Activated CD8-positive, alpha-beta memory T cell treated with anti-CD3 and anti-CD28 coated beads, Interleukin-2, amount 10 ng/mL, durations not matched to agents 7 days and 5 days (primary cell): Measurements from ENCODE around the gene TUBB4A. TPM values are rescaled to one million over a fixed set of nuclear protein-coding genes. Genes with fewer than 3 reads are reported as not detected.

Experiments used
- ATAC-seq: fragments of 150-1000 bp; cut with Tn5 transposase; one replicate; pipeline ENCODE4 v1.10.0; 2021; ENCODE audit warnings: moderate library complexity
- CTCF ChIA-PET: fragments of 350-600 bp; sonication (Branson Sonifier 250); formaldehyde crosslinking; loops from one replicate; lab custom pipeline; 2021; ENCODE audit warnings: antibody characterized with exemption; lab: Charles Lee
- DNase-seq: peaks from one replicate; pipeline ENCODE4 v3.0.0-alpha.2; 2020
- H3K27ac Mint-ChIP-seq: one replicate; pipeline ENCODE4 v1.8.0; 2021; ENCODE audit warnings: mild to moderate bottlenecking, mixed read lengths
- H3K27me3 Mint-ChIP-seq: one replicate; pipeline ENCODE4 v1.8.0; 2021; ENCODE audit warnings: mixed read lengths
- H3K36me3 Mint-ChIP-seq: one replicate; pipeline ENCODE4 v1.8.0; 2021; ENCODE audit warnings: mild to moderate bottlenecking, mixed read lengths
- H3K4me1 Mint-ChIP-seq: one replicate; pipeline ENCODE4 v1.8.0; 2021; ENCODE audit warnings: mixed read lengths
- H3K4me3 Mint-ChIP-seq: one replicate; pipeline ENCODE4 v1.8.0; 2021; ENCODE audit warnings: mild to moderate bottlenecking, moderate library complexity, mixed read lengths
- H3K9me3 Mint-ChIP-seq: one replicate; pipeline ENCODE4 v1.8.0; 2022; ENCODE audit warnings: low read depth, mixed read lengths
- total RNA-seq, 2 experiments: library from RNA; stranded (reverse); gene quantifications; one replicate each; pipeline ENCODE4 v1.2.3, GENCODE V29; 2021

The TUBB4A gene
- total RNA-seq, 2 experiments from 2014 or later, result 7.5 to 8.1 TPM

DNA sequence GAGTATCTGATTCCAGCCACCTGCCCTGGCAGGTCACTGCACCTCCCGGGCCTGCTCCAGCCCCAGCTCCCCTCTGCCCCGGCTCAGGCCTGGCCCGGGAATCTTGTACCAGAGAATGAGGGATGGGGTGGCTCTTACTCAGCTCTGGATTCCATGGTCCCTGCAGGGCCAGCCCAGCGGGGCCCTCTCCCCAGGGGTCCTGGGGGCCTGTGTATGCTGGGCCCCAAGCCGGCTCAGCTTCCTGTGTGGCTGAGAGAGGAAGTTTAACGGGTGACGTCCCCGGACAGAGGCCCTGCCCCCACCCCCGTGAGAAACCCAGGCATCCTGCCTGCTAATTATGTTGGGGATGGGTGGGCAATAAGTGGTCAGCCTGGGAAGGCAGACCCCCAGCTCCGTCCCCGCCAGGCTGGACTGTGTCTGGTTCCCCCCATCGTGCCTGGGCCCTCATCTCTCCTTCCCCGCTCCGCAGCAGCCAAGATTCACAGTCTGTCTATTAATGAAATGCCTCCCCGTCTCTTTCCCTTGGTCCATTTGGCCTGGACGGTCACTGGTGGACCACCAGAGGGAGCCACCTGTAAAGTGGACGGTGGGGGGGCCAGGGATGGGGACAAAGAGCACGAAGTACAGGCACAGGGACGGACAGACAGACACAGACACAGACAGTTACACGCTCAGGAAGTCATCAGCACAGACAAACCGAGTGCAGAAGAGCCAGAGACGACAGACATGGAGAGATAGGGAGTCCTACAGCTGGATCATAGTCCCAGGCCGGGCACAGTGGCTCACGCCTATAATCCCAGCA lies 20.4 kb downstream of the TUBB4A start, which contains the start of gene DENND1C:
TSS of gene DENND1C (minus strand) at position 247 of the 802 bp plus-strand sequence. CDS start at position 155, 92 bp downstream.
- H3K4me3 Mint-ChIP-seq, result peak within 1 kb of the TSS; percentile 97
- H3K36me3 Mint-ChIP-seq, result peaks cover 8% of the 10 kb centered on the region
- H3K27me3 Mint-ChIP-seq, result no peaks in the 10 kb centered on the region
- H3K4me1 Mint-ChIP-seq, result peaks cover 35% of the 10 kb centered on the region
- peak; percentile 93 for ATAC-seq
- peak within 1 kb of the TSS; percentile 97 for H3K27ac Mint-ChIP-seq
- no peaks in the 10 kb centered on the region for H3K9me3 Mint-ChIP-seq
- CTCF ChIA-PET, result interaction anchor here (0.6 to 2.6 kb wide), 15 partner anchors 9 to 382 kb away, joined by 3 to 23 read pairs (median 5); partner anchors contain the start of genes KHSRP, SLC25A23 and TUBB4A
- peak; percentile 90 for DNase-seq

DNA sequence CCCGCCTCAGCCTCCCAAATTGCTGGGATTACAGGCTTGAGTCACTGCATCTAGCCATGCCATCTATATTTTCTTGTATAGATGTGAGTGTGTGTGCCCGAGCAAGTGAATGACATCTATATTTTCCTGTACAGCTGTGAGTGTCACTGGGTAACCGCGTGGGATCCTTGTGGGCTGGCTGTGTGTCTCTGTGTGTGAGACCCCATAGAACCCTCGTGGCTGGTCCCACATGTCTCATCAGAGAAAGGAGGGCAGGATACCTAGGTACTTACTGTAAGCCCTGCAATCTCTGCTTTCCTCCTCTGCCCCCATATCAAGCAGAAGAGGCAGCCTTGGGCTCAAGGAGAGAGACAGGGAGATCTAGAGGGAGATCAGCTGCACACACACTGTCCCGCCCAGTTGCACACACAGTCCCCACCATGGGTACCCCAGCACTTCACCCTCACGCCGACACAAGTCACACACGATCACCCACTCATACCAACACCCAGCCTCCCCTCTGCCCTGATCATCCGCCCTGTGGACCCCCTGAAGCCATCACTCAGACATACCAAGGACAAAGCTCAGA lies 21.2 kb downstream of the TUBB4A start:
- peaks cover 14% of the 10 kb centered on the region for H3K36me3 Mint-ChIP-seq
- no peaks in the 10 kb centered on the region for H3K27me3 Mint-ChIP-seq
- peak overlapping the region; percentile 97 for H3K4me3 Mint-ChIP-seq
- CTCF ChIA-PET, result interaction anchor here (0.9 to 2.6 kb wide), 14 partner anchors 8 to 383 kb away, joined by 3 to 23 read pairs (median 6); partner anchors contain the start of genes KHSRP, SLC25A23 and TUBB4A
- ATAC-seq (peak; percentile 26), DNase-seq (peak; percentile 59)
- H3K4me1 Mint-ChIP-seq, result peaks cover 37% of the 10 kb centered on the region
- H3K9me3 Mint-ChIP-seq, result no peaks in the 10 kb centered on the region
- peak overlapping the region; percentile 97 for H3K27ac Mint-ChIP-seq

DNA sequence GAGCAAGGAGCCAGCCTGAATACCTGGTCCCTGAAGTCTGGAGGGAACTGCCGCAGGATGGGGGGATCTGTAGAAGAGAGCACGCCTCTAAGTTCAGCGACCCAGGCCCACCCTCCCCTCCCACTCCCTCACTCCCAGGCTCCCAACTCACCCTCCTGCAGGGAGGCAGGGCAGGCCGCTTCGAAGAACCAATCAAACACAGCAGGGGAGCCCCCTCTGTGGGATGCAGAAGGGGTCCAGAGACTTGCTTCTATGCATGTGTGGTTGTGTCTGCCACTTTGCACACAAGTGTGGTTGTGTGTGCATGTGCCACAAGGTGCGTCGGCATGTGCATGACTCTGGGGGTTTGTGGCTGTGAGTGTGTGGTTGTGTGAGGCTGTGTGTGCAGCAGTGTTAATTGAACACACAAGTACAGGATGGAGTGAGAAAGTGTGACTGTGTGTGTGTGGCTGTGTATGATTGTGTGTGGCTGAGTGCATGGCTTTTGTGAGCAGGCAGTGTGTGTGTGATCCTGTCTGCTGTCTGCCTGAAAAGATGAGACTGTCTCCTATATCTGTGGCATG lies 22.2 kb downstream of the TUBB4A start:
- DNase-seq (no peak), ATAC-seq (no peak)
- no peaks in the 10 kb centered on the region for H3K9me3 Mint-ChIP-seq
- H3K27ac Mint-ChIP-seq, result peak overlapping the region; percentile 97
- CTCF ChIA-PET, result interaction anchor here (2.6 kb wide), 1 partner anchor 23 kb away, joined by 23 read pairs; the partner anchor contains the start of gene TUBB4A
- peaks cover 15% of the 10 kb centered on the region for H3K36me3 Mint-ChIP-seq
- H3K27me3 Mint-ChIP-seq, result no peaks in the 10 kb centered on the region
- H3K4me3 Mint-ChIP-seq, result peak overlapping the region; percentile 97
- peaks cover 38% of the 10 kb centered on the region for H3K4me1 Mint-ChIP-seq

DNA sequence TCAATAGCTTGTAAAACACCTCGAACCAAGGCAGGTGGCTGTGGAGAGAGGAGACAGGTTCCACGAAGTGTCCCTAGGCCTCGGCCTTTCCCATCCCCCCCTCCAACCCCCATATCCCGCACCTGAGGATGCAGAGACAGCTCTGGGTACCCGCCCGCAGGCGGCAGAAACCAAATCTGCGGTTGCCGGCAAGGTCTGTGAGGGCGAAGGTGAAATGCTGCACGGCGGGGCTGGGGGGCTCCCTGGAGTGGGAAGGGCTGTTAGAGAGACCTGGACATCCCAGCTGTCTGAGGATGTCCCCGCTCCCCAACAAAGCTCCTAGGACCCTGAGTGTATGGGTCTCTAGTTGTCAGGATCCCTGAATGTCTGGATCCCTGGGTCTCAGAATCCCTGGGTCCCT lies 23.3 kb downstream of the TUBB4A start:
- H3K9me3 Mint-ChIP-seq, result no peaks in the 10 kb centered on the region
- CTCF ChIA-PET, result no interaction called here
- DNase-seq (no peak), ATAC-seq (no peak)
- no peak overlapping the region for H3K4me3 Mint-ChIP-seq
- H3K27me3 Mint-ChIP-seq, result no peaks in the 10 kb centered on the region
- peaks cover 36% of the 10 kb centered on the region for H3K4me1 Mint-ChIP-seq
- H3K27ac Mint-ChIP-seq, result no peak overlapping the region
- H3K36me3 Mint-ChIP-seq, result peaks cover 17% of the 10 kb centered on the region

DNA sequence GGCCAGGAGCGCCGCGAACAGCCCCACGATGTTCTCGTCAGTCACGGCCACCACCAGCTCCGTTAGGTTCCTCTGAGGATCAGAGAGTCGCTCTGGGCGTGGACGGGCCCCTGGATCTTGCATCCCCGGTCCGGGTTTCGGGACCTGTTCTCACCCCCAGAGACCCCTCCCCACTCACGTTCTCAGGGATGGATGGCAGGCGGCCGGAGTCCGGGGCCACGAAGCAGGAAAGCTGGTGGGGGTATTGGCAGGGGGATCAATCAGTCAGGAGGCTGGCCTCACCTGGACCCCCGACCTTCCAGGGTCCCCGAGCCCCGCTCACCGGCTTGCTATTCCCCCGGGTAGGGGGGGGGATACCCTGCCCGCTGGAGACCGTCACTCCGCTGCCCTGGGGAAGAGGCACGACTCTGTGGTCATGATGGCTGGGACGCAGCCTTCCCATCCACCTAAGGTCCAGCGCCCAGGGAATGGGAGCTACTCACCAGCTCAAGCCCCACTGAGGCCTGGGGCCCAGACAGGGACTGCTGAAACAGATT lies 25.1 kb downstream of the TUBB4A start:
- Mint-ChIP-seq H3K36me3 (peaks cover 19% of the 10 kb centered on the region), H3K9me3 (no peaks in the 10 kb centered on the region), H3K27me3 (no peaks in the 10 kb centered on the region), H3K27ac (no peak overlapping the region), H3K4me3 (no peak overlapping the region), H3K4me1 (peaks cover 22% of the 10 kb centered on the region)
- DNase-seq, result no peak
- no peak for ATAC-seq
- CTCF ChIA-PET, result no interaction called here

DNA sequence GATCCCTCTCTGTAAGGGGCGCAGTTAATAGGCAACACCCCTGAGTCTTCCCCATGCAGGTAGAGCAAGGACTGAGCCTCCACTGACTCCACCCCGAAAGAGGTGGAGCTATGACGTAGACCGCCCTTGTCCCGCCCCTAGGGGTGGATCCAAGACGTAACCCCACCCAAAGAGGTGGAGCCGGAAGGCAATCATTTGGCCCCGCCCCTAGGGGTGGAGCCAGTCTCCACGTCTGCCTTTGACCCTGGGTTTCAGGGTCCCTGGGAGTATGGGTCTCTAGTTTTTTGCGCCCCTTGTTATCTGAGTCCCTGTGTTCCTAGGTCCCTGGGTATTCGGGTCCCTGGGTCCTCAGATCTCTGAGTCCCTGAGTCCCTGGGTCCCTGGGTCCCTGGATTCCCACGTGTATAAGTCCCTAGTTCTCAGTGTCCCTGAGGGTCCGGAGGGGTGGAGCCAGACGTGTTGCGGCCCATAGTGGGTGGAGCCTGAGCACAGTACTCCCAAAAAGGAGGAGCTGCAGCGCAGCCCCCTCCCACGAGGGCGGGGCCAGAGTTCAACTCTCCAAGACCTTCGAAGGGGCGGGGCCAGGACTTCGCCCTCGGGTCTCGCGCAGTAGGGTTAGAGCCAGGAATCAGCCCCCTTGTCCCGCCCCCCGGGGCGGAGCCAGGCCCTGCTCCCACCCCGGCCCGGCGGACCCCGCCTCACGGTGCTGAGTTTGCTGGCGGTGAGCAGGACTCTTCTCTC lies 25.8 kb downstream of the TUBB4A start:
- peak; percentile 91 for ATAC-seq
- CTCF ChIA-PET, result interaction anchor here (0.5 kb wide), 1 partner anchor 23 kb away, joined by 3 read pairs; no protein-coding TSS in a partner anchor

DNA sequence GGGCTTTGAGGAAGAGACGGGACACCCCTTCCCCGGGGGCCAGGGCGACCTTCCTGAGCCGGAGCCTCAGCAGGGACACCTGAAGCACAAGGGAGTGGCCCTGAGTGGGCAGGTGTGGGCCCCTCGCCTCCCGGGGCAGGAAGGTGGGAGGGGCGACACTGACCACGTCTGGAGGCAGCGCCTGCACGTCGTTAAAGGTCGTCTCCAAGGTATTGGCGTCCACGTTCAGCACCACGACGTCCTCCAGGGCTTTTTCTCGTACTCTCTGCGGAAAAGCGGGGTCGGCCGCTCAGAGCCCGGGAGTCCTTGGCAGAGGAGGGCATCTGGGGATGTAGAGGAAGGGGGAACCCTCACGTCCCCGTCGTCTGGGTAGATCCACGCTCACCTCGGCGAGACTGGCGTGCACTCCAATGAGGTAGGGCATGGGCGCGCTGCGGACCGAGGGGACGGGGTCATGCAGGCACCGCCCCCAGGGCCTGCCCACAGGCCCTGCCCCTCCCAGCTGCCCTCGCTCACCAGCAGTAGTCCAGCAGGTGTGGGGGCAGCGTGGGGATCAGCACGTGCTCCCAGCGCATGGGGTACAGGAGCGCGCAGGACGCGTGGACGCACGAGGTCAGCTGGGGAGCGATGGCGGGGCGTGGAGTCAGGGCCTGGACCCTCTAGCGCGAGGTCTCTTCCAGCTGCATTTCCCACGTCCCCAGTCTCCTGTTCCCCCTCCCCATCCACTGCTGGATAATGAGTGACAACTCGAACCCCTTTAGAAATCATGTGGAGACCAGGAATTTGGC lies 26.6 kb downstream of the TUBB4A start:
- Mint-ChIP-seq H3K4me1 (peaks cover 13% of the 10 kb centered on the region), H3K36me3 (peaks cover 21% of the 10 kb centered on the region), H3K27ac (no peak overlapping the region), H3K4me3 (no peak overlapping the region), H3K9me3 (no peaks in the 10 kb centered on the region), H3K27me3 (no peaks in the 10 kb centered on the region)
- DNase-seq (no peak), ATAC-seq (no peak)
- CTCF ChIA-PET, result interaction anchor here (0.5 kb wide), 1 partner anchor 24 kb away, joined by 3 read pairs; no protein-coding TSS in a partner anchor

More for the DNA sequence above, 25.8 kb downstream of the TUBB4A start:
- Mint-ChIP-seq H3K4me1 (peaks cover 19% of the 10 kb centered on the region), H3K9me3 (no peaks in the 10 kb centered on the region), H3K4me3 (no peak overlapping the region), H3K27ac (no peak overlapping the region), H3K27me3 (no peaks in the 10 kb centered on the region), H3K36me3 (peaks cover 19% of the 10 kb centered on the region)
- peak; percentile 76 for DNase-seq

DNA sequence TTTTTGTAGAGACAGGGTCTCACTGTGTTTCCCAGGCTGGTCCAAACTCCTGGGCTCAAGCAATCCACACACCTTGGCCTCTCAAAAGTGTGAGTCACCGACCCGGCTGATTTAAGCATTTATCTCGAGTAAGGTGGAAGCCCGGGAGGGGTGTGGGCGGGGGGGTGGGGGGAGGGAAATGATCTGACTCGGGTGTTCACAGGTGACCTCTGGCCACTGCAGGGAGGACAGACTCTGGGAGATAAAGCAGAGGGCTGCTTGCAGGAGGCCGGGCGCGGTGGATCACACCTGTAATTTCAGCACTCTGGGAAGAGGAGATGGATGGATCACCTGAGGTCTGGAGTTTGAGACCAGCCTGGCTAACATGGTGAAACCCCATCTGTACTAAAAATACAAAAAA lies 28.5 kb downstream of the TUBB4A start:
- H3K27me3 Mint-ChIP-seq, result no peaks in the 10 kb centered on the region
- H3K4me3 Mint-ChIP-seq, result no peak overlapping the region
- H3K36me3 Mint-ChIP-seq, result peaks cover 23% of the 10 kb centered on the region
- no peaks in the 10 kb centered on the region for H3K9me3 Mint-ChIP-seq
- no peak for ATAC-seq
- CTCF ChIA-PET, result interaction anchor here (2.1 kb wide), 1 partner anchor 8 kb away, joined by 9 read pairs; the partner anchor contains the start of gene DENND1C
- no peak for DNase-seq
- H3K4me1 Mint-ChIP-seq, result peaks cover 3% of the 10 kb centered on the region
- no peak overlapping the region for H3K27ac Mint-ChIP-seq

DNA sequence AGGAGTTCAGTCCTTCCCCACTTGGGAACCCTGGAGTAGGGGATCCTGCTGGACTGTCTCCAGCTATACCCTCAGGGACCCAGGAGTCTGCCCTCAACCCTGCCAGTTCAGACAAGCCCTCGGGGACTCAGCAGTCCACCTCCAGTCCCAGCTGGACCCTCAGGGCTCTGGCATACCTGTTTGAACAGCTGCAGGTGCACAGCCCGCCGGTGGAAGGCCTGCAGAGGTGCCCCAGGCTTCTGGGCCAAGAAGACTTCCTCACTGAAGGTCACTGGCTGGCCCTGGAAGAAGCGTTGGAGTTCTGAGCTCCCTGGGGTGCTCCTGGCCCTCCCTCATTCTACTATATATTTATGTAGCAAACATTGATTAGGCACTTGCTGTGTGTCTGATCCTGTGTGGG lies 29.4 kb downstream of the TUBB4A start:
- Mint-ChIP-seq H3K27ac (no peak overlapping the region), H3K9me3 (no peaks in the 10 kb centered on the region), H3K36me3 (peaks cover 26% of the 10 kb centered on the region), H3K27me3 (no peaks in the 10 kb centered on the region), H3K4me1 (peaks cover 3% of the 10 kb centered on the region), H3K4me3 (no peak overlapping the region)
- CTCF ChIA-PET, result interaction anchor here (2.1 kb wide), 1 partner anchor 9 kb away, joined by 9 read pairs; the partner anchor contains the start of gene DENND1C
- ATAC-seq (no peak), DNase-seq (no peak)

DNA sequence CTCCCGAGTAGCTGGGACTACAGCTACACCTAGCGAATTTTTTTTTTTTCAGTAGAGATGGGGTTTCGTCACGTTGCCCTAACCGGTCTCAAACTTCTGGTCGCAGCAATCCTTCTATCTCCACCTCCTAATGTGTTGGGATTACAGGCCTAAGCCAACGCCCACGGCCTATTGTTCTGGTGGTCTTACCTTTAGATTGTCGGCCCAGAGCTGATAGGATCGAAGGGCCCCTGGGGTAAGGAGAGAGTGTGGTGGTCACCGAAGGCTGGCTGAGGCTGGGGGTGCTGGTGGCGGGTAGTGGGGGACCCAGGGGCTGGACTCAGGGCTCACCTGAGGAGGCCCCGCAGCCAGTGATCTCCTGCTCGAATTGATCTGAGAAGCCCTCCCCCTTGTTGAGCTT lies 31.0 kb downstream of the TUBB4A start:
- Mint-ChIP-seq H3K27me3 (no peaks in the 10 kb centered on the region), H3K9me3 (no peaks in the 10 kb centered on the region), H3K27ac (no peak overlapping the region), H3K4me3 (no peak overlapping the region), H3K4me1 (peaks cover 2% of the 10 kb centered on the region), H3K36me3 (peaks cover 19% of the 10 kb centered on the region)
- CTCF ChIA-PET, result no interaction called here
- no peak for ATAC-seq
- no peak for DNase-seq

DNA sequence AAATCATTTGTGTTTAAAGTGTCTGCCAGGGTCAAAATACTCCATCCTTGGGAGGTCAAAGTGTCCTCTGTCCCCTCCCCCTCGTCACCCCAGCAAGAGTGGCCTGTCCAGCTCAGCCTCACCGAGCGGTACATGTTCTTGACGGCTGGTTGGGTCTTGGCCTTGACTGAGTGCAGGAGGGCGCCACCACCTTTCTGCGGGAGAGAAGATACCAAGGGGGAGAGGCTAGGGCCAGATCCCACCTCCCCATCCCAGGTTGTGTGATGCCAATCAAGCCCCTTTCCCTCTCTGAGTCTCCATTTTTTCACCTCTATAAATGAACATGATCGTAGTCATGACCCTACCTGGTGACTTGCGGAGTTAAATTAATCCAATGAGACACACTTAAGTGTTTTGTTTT lies 31.9 kb downstream of the TUBB4A start:
- no peak for DNase-seq
- no peak overlapping the region for H3K4me3 Mint-ChIP-seq
- CTCF ChIA-PET, result no interaction called here

DNA sequence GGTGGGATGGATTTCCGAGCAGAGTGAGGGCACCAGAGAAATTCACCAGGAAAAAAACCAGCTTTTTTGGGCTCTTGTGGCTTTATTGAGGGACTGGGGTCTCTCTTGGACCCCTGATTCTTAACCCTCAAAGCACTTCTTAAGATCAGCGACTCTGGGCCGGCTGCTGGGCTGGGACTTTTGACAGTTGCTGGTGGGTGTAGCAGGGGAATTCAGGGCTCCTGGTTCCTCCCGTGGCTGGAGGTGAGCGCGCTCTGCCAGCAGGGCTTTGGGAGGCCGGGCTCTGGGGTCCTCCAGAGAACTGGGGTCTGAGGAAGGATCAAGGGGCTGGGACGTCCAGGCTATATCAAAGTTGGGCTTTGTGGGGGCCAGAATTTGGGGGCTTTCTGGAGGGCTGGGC lies 34.7 kb downstream of the TUBB4A start:
- ATAC-seq, result no peak
- no peak overlapping the region for H3K27ac Mint-ChIP-seq
- DNase-seq, result no peak
- H3K27me3 Mint-ChIP-seq, result no peaks in the 10 kb centered on the region
- no peak overlapping the region for H3K4me3 Mint-ChIP-seq
- peaks cover 13% of the 10 kb centered on the region for H3K36me3 Mint-ChIP-seq
- no peaks in the 10 kb centered on the region for H3K9me3 Mint-ChIP-seq
- peaks cover 4% of the 10 kb centered on the region for H3K4me1 Mint-ChIP-seq
- CTCF ChIA-PET, result no interaction called here

More for the DNA sequence above, 31.9 kb downstream of the TUBB4A start:
- Mint-ChIP-seq H3K36me3 (peaks cover 16% of the 10 kb centered on the region), H3K4me1 (no peaks in the 10 kb centered on the region), H3K27me3 (no peaks in the 10 kb centered on the region), H3K9me3 (no peaks in the 10 kb centered on the region), H3K27ac (no peak overlapping the region)
- ATAC-seq, result no peak
